GM12892 (cell line): ENCODE measurements around the gene COL4A6.

Source experiments
- POLR2A ChIP-seq: IDR thresholded peaks from 2 replicates; pipeline ENCODE4 v1.6.1; 2011; ENCODE audit warnings: low read depth, low read length, control low read depth
- POLR2AphosphoS5 ChIP-seq: IDR thresholded peaks from 2 replicates; pipeline ENCODE4 v1.6.1; 2011; ENCODE audit warnings: low read depth, low read length, control low read depth

DNA sequence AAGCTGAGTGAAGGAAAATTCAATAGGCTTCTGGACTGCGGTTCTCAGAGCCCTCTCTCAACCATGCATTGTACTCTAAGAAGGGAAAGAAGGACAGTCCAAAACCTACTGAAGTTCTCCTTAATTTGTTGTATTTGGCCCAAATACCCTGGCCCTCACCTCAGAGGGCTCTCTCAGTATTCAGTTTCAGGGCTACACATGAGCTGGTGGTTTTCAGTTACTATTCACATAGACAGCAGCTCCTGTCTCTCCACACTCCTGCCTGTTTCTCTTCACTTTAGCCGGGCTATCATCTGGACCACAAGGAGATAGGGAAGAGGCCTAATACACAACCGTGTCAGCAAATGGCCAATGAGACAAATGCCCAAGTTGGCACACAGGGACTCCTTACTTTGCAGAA is 280.6 kb downstream of the COL4A6 start:
- TF ChIP-seq POLR2A (no peak), POLR2AphosphoS5 (no peak)
